B cell (primary cell): ENCODE measurements around the gene SHANK1. TPM values are rescaled to one million over a fixed set of nuclear protein-coding genes. Genes with fewer than 3 reads are reported as not detected.

ENCODE experiments used
- ATAC-seq: fragments of 200-7000 bp; cut with Tn5 transposase; one replicate; pipeline ENCODE4 v1.10.0; 2021; ENCODE audit warnings: low read depth, mild to moderate bottlenecking, moderate number of reproducible peaks, moderate library complexity
- CTCF ChIA-PET: fragments of 350-600 bp; sonication (Branson Sonifier 250); formaldehyde crosslinking; loops from one replicate; lab custom pipeline; 2021; ENCODE audit warnings: antibody characterized with exemption, inconsistent platforms; lab: Charles Lee
- POLR2A ChIA-PET: fragments of 350-600 bp; sonication (Branson Sonifier 250); formaldehyde crosslinking; loops from one replicate; lab custom pipeline; 2021; ENCODE audit warnings: antibody characterized with exemption; lab: Charles Lee
- DNase-seq: peaks from one replicate; pipeline ENCODE4 v3.0.0; 2013
- H2AFZ ChIP-seq: 2 replicates; pipeline ENCODE4 v1.6.1; 2012; ENCODE audit warnings: mild to moderate bottlenecking, low read depth, low read length; ENCODE audit not compliant: insufficient read depth, poor library complexity, severe bottlenecking
- H3K27ac ChIP-seq, 2 donors: 1 replicate in 1 of 2; 2 replicates in 1 of 2; pipeline ENCODE4 v1.5.1; 2012 to 2013; ENCODE audit warnings: low read length in 2 of 2, mild to moderate bottlenecking in 2 of 2, moderate library complexity in 1 of 2
- H3K27me3 ChIP-seq, 4 experiments: fragments of 200-600 bp in 1 of 4; sonication (generic) in 1 of 4; replicated peaks in 1 of 4; 1 replicate in 2 of 4; 2 replicates in 2 of 4; pipeline versions ENCODE4 v1.6.1 to v1.7.0; 2013 to 2016; ENCODE audit warnings: low read length in 3 of 4, mild to moderate bottlenecking in 2 of 4, mixed read lengths in 1 of 4, moderate library complexity in 1 of 4; ENCODE audit not compliant: insufficient read depth in 4 of 4, control insufficient read depth in 3 of 4; ENCODE audit errors: control extremely low read depth in 1 of 4
- H3K36me3 ChIP-seq, 2 experiments: replicated peaks in 1 of 2; 1 replicate in 1 of 2; 2 replicates in 1 of 2; pipeline versions ENCODE4 v1.6.1 to v1.7.1; 2013; ENCODE audit warnings: low read length in 1 of 2; ENCODE audit not compliant: insufficient read depth in 2 of 2, control insufficient read depth in 1 of 2; ENCODE audit errors: control extremely low read depth in 1 of 2, extremely low read depth in 1 of 2
- H3K4me1 ChIP-seq, 2 donors: fragments of 200-600 bp in 1 of 2; sonication (generic) in 1 of 2; 1 replicate in 1 of 2; 2 replicates in 1 of 2; pipeline versions ENCODE4 v1.5.1 to v1.6.1; 2013 to 2017; ENCODE audit warnings: low read length in 2 of 2; ENCODE audit not compliant: control insufficient read depth in 2 of 2, insufficient read depth in 2 of 2
- H3K4me2 ChIP-seq: replicated peaks from 2 replicates; pipeline ENCODE3; 2012; ENCODE audit warnings: mild to moderate bottlenecking, low read depth, low read length; ENCODE audit not compliant: poor library complexity, severe bottlenecking
- H3K4me3 ChIP-seq, 5 experiments: fragments of 200-600 bp in 1 of 5; sonication (generic) in 1 of 5; 1 replicate in 3 of 5; 2 replicates in 2 of 5; pipeline versions ENCODE4 v1.5.1 to v1.7.0; 2011 to 2016; ENCODE audit warnings: low read length in 4 of 5, mild to moderate bottlenecking in 4 of 5, low read depth in 2 of 5, control low read depth in 1 of 5, moderate library complexity in 1 of 5; ENCODE audit not compliant: insufficient read depth in 1 of 5; ENCODE audit errors: control extremely low read depth in 1 of 5, extremely low read depth in 1 of 5
- H3K79me2 ChIP-seq: fragments of 200-600 bp; sonication (generic); one replicate; pipeline ENCODE4 v1.6.0; 2016; ENCODE audit warnings: low read length; ENCODE audit not compliant: control insufficient read depth, insufficient read depth
- H3K9ac ChIP-seq: fragments of 200-600 bp; sonication (generic); 2 replicates; pipeline ENCODE4 v1.6.1; 2017; ENCODE audit warnings: mild to moderate bottlenecking, low read length, moderate library complexity
- H3K9me3 ChIP-seq, 3 donors: one replicate each; pipeline versions ENCODE4 v1.6.1 to v1.7.1; 2013; ENCODE audit warnings: low read length in 2 of 3; ENCODE audit not compliant: control insufficient read depth in 2 of 3, insufficient read depth in 1 of 3; ENCODE audit errors: control extremely low read depth in 1 of 3
- H4K20me1 ChIP-seq: 2 replicates; pipeline ENCODE4 v1.6.0; 2012; ENCODE audit warnings: mild to moderate bottlenecking, low read length; ENCODE audit not compliant: insufficient read depth, control insufficient read depth, poor library complexity, severe bottlenecking
- H3K27ac Mint-ChIP-seq: one replicate; pipeline ENCODE4 v1.8.0; 2021; ENCODE audit warnings: mixed read lengths
- H3K27me3 Mint-ChIP-seq: one replicate; pipeline ENCODE4 v1.8.0; 2021; ENCODE audit warnings: mixed read lengths
- H3K4me1 Mint-ChIP-seq: one replicate; pipeline ENCODE4 v1.8.0; 2021; ENCODE audit warnings: mixed read lengths
- H3K4me3 Mint-ChIP-seq: one replicate; pipeline ENCODE4 v1.8.0; 2021; ENCODE audit warnings: mixed read lengths
- H3K9me3 Mint-ChIP-seq: one replicate; pipeline ENCODE4 v1.8.0; 2022; ENCODE audit warnings: mixed read lengths; ENCODE audit not compliant: insufficient read depth
- CTCF ChIP-seq: fragments of 200-600 bp; IDR thresholded peaks from one replicate; pipeline ENCODE4 v1.8.0; 2022; ENCODE audit warnings: antibody characterized with exemption, mild to moderate bottlenecking
- EZH2 ChIP-seq: IDR thresholded peaks from 2 replicates; pipeline ENCODE4 v1.6.1; 2012; ENCODE audit warnings: borderline replicate concordance, low read depth, mild to moderate bottlenecking, moderate library complexity, low read length; ENCODE audit not compliant: insufficient read depth, poor library complexity, severe bottlenecking
- whole genome bisulfite sequencing: methylation state at CpG from one replicate; pipeline ENCODE4 v1.1.5; 2013; ENCODE audit warnings: missing lambda C conversion rate; ENCODE audit not compliant: insufficient coverage; 5-methylcytosine and 5-hydroxymethylcytosine counted together
- intact Hi-C: fragments of 100-400 bp; cut with micrococcal nuclease; formaldehyde crosslinking; loops from one replicate; pipeline ENCODE4 v1.10.0; 2022
- polyA plus RNA-seq: library from polyadenylated mRNA; depleted of rRNA; stranded (reverse); fragments of >200 nt; gene quantifications from 2 replicates; pipeline ENCODE4 v1.2.3, GENCODE V29; 2012
- total RNA-seq, 2 donors: library from RNA; stranded (reverse); fragments of 120-200 nt in 1 of 2; gene quantifications; 1 replicate in 1 of 2; 2 replicates in 1 of 2; pipeline versions ENCODE4 v1.2.3 to v1.2.4, GENCODE V29; 2013 to 2022

Gene SHANK1
- total and polyA plus RNA-seq, 2 donors (not counting 1 experiment from before 2014, with no cell fraction given): not detected

GRCh38 chr19:50739132-50739913 is 19.7 kb upstream of the SHANK1 start:
- WGBS: 88% methylated on average over 16 of the region's 23 CpGs
- intact Hi-C loops: no loop called here
- Histone ChIP-seq H3K27ac (no peak overlapping the region), H3K4me3 (no peak overlapping the region), H3K9ac (no peak overlapping the region), H3K4me2 (no peak overlapping the region), H3K79me2 (no peaks in the 10 kb centered on the region), H3K4me1 (no peaks in the 10 kb centered on the region), H4K20me1 (no peaks in the 10 kb centered on the region), H2AFZ (no peak overlapping the region), H3K36me3 (no peaks in the 10 kb centered on the region), H3K27me3 (peaks cover 0 to 17% (median 8%) of the 10 kb centered on the region in 4 experiments), H3K9me3 (peaks cover 0 to 7% (median 0%) of the 10 kb centered on the region in 3 donors)
- CTCF ChIA-PET: no interaction called here
- DNase-seq (no peak), ATAC-seq (no peak)
- POLR2A ChIA-PET: no interaction called here
- Mint-ChIP-seq H3K27ac (no peak overlapping the region), H3K4me3 (no peak overlapping the region), H3K27me3 (peaks cover 51% of the 10 kb centered on the region), H3K4me1 (no peaks in the 10 kb centered on the region), H3K9me3 (no peaks in the 10 kb centered on the region)
- TF ChIP-seq EZH2 (no peak), CTCF (no peak)

GRCh38 chr19:50736338-50736737 is 16.7 kb upstream of the SHANK1 start:
- H3K4me1 ChIP-seq: no peaks in the 10 kb centered on the region
- peaks cover 0 to 21% (median 9%) of the 10 kb centered on the region in 4 experiments for H3K27me3 ChIP-seq
- intact Hi-C loops: no loop called here
- no peak overlapping the region for H3K9ac ChIP-seq
- Mint-ChIP-seq H3K27me3 (peaks cover 55% of the 10 kb centered on the region), H3K27ac (no peak overlapping the region), H3K4me3 (no peak overlapping the region), H3K9me3 (no peaks in the 10 kb centered on the region), H3K4me1 (no peaks in the 10 kb centered on the region)
- POLR2A ChIA-PET: no interaction called here
- no peaks in the 10 kb centered on the region for H3K79me2 ChIP-seq
- no peak for DNase-seq
- H3K27ac ChIP-seq: no peak overlapping the region
- H3K4me3 ChIP-seq: no peak overlapping the region
- peaks cover 0 to 7% (median 0%) of the 10 kb centered on the region in 3 donors for H3K9me3 ChIP-seq
- CTCF ChIA-PET: no interaction called here
- H4K20me1 ChIP-seq: no peaks in the 10 kb centered on the region
- H2AFZ ChIP-seq: no peak overlapping the region
- WGBS: 76% methylated on average over 3 of the region's 5 CpGs
- no peaks in the 10 kb centered on the region for H3K36me3 ChIP-seq
- no peak overlapping the region for H3K4me2 ChIP-seq
- ATAC-seq: no peak
- TF ChIP-seq CTCF (no peak), EZH2 (no peak)
